Adrenal gland (tissue), 5 donors: ENCODE results near the gene SAMD4A.

Experiments
- POLR2A ChIP-seq, 2 donors: fragments of 450-650 bp; IDR thresholded peaks; one replicate each; pipeline ENCODE4 v1.6.1; 2017; ENCODE audit warnings: antibody characterized with exemption in 2 of 2, mild to moderate bottlenecking in 2 of 2, moderate library complexity in 1 of 2
- TF ChIP-seq, protein P1 (sequence below), 6 experiments: fragments of 450-650 bp in 4 of 6; fragments of 200-600 bp in 2 of 6; sonication (generic) in 1 of 6; IDR thresholded peaks; 1 replicate in 5 of 6; 2 replicates in 1 of 6; pipeline versions ENCODE4 v1.5.1 to v1.8.0; 2016 to 2021; ENCODE audit warnings: antibody characterized with exemption in 6 of 6, mild to moderate bottlenecking in 2 of 6, moderate library complexity in 1 of 6
- donor health status: DM: no; HTN: no; CAD: no.

GRCh38 chr14:54537651-54538050, 29.3 kb upstream of the SAMD4A start:
- TF ChIP-seq, protein P1, sequence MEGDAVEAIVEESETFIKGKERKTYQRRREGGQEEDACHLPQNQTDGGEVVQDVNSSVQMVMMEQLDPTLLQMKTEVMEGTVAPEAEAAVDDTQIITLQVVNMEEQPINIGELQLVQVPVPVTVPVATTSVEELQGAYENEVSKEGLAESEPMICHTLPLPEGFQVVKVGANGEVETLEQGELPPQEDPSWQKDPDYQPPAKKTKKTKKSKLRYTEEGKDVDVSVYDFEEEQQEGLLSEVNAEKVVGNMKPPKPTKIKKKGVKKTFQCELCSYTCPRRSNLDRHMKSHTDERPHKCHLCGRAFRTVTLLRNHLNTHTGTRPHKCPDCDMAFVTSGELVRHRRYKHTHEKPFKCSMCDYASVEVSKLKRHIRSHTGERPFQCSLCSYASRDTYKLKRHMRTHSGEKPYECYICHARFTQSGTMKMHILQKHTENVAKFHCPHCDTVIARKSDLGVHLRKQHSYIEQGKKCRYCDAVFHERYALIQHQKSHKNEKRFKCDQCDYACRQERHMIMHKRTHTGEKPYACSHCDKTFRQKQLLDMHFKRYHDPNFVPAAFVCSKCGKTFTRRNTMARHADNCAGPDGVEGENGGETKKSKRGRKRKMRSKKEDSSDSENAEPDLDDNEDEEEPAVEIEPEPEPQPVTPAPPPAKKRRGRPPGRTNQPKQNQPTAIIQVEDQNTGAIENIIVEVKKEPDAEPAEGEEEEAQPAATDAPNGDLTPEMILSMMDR (IDR thresholded peaks at IDR 0.05) = no peak
- TF ChIP-seq POLR2A (IDR thresholded peaks at IDR 0.05) = no peak
